ENCODE measurements around the gene ANTKMT. TPM values are rescaled to one million over a fixed set of nuclear protein-coding genes. Genes with fewer than 3 reads are reported as not detected.

The ANTKMT gene
- polyA plus RNA-seq, 1 donor from 2014 or later, result 73.4 TPM

DNA sequence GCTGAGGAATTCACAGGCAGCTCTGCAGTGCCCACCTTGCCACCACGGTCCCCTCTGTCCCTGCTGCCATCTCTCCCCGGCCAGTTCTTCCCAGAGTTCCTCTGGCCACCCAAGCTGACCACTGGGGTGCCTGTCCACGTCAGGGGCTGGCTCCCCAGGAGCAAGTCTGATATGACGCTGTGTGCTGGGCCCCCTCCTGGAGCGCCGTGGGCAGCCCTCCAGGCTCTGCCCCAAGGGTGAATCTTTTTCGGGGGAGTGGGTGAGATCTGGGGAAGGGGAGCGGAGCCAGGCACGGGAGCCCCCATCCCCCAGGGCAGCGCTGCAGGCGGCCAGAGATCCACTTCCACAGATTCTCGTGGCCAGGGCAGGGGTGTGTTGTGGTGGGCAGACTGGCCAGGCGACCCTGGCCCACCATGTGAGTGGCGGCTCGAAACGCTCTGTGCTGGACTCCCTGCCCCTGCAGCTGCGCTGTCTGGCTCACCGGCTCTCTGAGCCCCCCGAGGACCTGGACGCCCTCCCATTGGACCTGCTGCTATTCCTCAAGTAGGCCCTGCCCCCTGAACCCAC is 43.3 kb downstream of the ANTKMT start:
- Histone ChIP-seq H3K9ac (ENCODE audit: low read length) (no peak overlapping the region), H3K9me3 (ENCODE audit: low read length) (no peaks in the 10 kb centered on the region), H3K36me3 (ENCODE audit: insufficient read depth, low read length) (no peaks in the 10 kb centered on the region), H3K27ac (ENCODE audit: low read length) (no peak overlapping the region), H3K4me3 (ENCODE audit: low read length) (no peak overlapping the region), H3K79me2 (replicated peaks; ENCODE audit: insufficient read depth, low read length) (no peaks in the 10 kb centered on the region), H3F3A (ENCODE audit: insufficient read depth, low read length, poor library complexity, severe bottlenecking) (no peaks in the 10 kb centered on the region), H4K20me1 (ENCODE audit: insufficient read depth) (no peaks in the 10 kb centered on the region), H3K4me2 (ENCODE audit: low read length) (no peak overlapping the region), H3K27me3 (ENCODE audit: insufficient read depth, low read depth, low read length) (no peaks in the 10 kb centered on the region), H3K9me2 (ENCODE audit: insufficient read depth, low read length) (no peaks in the 10 kb centered on the region), H2AFZ (ENCODE audit: low read depth, low read length) (no peak overlapping the region)
- TF ChIP-seq POLR2AphosphoS5 (IDR thresholded peaks at IDR 0.05) (no peak), SMC3 (conservative IDR thresholded peaks at IDR 0.05; ENCODE audit: poor library complexity) (no peak), EZH2 (IDR thresholded peaks at IDR 0.05; ENCODE audit: borderline replicate concordance, insufficient read depth, low read length, poor library complexity, severe bottlenecking) (no peak), TAF1 (IDR thresholded peaks at IDR 0.05; ENCODE audit: low read depth) (no peak), MXI1 (conservative IDR thresholded peaks at IDR 0.05; ENCODE audit: poor library complexity, severe bottlenecking) (no peak), EP300 (conservative IDR thresholded peaks at IDR 0.05; ENCODE audit: poor library complexity, severe bottlenecking) (no peak), RAD21 (conservative IDR thresholded peaks at IDR 0.05) (no peak)
- TF ChIP-seq, protein P1, sequence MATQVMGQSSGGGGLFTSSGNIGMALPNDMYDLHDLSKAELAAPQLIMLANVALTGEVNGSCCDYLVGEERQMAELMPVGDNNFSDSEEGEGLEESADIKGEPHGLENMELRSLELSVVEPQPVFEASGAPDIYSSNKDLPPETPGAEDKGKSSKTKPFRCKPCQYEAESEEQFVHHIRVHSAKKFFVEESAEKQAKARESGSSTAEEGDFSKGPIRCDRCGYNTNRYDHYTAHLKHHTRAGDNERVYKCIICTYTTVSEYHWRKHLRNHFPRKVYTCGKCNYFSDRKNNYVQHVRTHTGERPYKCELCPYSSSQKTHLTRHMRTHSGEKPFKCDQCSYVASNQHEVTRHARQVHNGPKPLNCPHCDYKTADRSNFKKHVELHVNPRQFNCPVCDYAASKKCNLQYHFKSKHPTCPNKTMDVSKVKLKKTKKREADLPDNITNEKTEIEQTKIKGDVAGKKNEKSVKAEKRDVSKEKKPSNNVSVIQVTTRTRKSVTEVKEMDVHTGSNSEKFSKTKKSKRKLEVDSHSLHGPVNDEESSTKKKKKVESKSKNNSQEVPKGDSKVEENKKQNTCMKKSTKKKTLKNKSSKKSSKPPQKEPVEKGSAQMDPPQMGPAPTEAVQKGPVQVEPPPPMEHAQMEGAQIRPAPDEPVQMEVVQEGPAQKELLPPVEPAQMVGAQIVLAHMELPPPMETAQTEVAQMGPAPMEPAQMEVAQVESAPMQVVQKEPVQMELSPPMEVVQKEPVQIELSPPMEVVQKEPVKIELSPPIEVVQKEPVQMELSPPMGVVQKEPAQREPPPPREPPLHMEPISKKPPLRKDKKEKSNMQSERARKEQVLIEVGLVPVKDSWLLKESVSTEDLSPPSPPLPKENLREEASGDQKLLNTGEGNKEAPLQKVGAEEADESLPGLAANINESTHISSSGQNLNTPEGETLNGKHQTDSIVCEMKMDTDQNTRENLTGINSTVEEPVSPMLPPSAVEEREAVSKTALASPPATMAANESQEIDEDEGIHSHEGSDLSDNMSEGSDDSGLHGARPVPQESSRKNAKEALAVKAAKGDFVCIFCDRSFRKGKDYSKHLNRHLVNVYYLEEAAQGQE (IDR thresholded peaks at IDR 0.05; ENCODE audit: borderline replicate concordance), result no peak
- TF ChIP-seq, protein P2, sequence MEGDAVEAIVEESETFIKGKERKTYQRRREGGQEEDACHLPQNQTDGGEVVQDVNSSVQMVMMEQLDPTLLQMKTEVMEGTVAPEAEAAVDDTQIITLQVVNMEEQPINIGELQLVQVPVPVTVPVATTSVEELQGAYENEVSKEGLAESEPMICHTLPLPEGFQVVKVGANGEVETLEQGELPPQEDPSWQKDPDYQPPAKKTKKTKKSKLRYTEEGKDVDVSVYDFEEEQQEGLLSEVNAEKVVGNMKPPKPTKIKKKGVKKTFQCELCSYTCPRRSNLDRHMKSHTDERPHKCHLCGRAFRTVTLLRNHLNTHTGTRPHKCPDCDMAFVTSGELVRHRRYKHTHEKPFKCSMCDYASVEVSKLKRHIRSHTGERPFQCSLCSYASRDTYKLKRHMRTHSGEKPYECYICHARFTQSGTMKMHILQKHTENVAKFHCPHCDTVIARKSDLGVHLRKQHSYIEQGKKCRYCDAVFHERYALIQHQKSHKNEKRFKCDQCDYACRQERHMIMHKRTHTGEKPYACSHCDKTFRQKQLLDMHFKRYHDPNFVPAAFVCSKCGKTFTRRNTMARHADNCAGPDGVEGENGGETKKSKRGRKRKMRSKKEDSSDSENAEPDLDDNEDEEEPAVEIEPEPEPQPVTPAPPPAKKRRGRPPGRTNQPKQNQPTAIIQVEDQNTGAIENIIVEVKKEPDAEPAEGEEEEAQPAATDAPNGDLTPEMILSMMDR (IDR thresholded peaks at IDR 0.05; ENCODE audit: poor library complexity, severe bottlenecking), result no peak

DNA sequence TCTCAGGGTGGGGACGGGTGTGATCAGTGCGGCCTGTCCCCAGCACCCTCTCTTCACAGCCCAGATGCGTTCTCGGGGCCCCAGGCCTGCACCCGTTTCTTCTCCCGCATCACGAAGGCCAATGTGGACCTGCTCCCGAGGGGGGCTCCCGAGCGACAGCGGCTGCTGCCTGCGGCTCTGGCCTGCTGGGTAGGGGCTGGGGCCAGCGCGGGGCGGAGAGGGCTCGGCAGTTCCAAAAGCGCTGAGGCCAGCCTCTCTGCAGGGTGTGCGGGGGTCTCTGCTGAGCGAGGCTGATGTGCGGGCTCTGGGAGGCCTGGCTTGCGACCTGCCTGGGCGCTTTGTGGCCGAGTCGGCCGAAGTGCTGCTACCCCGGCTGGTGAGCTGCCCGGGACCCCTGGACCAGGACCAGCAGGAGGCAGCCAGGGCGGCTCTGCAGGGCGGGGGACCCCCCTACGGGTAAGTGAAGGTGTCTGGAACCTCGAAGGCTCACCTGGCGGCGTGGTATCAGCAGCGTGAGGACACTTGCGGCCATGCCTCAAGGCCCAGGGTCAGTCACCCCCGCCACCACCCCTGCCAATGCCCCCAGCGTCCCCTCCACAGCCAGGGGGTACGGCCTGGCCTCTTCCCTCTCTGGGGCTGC is 44.0 kb downstream of the ANTKMT start:
- Histone ChIP-seq H3F3A (ENCODE audit: insufficient read depth, low read length, poor library complexity, severe bottlenecking) (no peaks in the 10 kb centered on the region), H3K27me3 (ENCODE audit: insufficient read depth, low read depth, low read length) (no peaks in the 10 kb centered on the region), H3K79me2 (replicated peaks; ENCODE audit: insufficient read depth, low read length) (no peaks in the 10 kb centered on the region), H2AFZ (ENCODE audit: low read depth, low read length) (no peak overlapping the region), H3K9me3 (ENCODE audit: low read length) (no peaks in the 10 kb centered on the region), H3K9me2 (ENCODE audit: insufficient read depth, low read length) (no peaks in the 10 kb centered on the region), H3K4me2 (ENCODE audit: low read length) (no peak overlapping the region), H3K4me3 (ENCODE audit: low read length) (no peak overlapping the region), H3K27ac (ENCODE audit: low read length) (no peak overlapping the region), H3K36me3 (ENCODE audit: insufficient read depth, low read length) (no peaks in the 10 kb centered on the region), H3K9ac (ENCODE audit: low read length) (no peak overlapping the region), H4K20me1 (ENCODE audit: insufficient read depth) (no peaks in the 10 kb centered on the region)
- TF ChIP-seq TAF1 (IDR thresholded peaks at IDR 0.05; ENCODE audit: low read depth) (no peak), RAD21 (conservative IDR thresholded peaks at IDR 0.05) (no peak), POLR2AphosphoS5 (IDR thresholded peaks at IDR 0.05) (no peak), SMC3 (conservative IDR thresholded peaks at IDR 0.05; ENCODE audit: poor library complexity) (no peak), MXI1 (conservative IDR thresholded peaks at IDR 0.05; ENCODE audit: poor library complexity, severe bottlenecking) (no peak), EP300 (conservative IDR thresholded peaks at IDR 0.05; ENCODE audit: poor library complexity, severe bottlenecking) (no peak), EZH2 (IDR thresholded peaks at IDR 0.05; ENCODE audit: borderline replicate concordance, insufficient read depth, low read length, poor library complexity, severe bottlenecking) (no peak)
- TF ChIP-seq, protein P1 (IDR thresholded peaks at IDR 0.05; ENCODE audit: borderline replicate concordance), result no peak
- TF ChIP-seq, protein P2 (IDR thresholded peaks at IDR 0.05; ENCODE audit: poor library complexity, severe bottlenecking), result no peak
